BE2C (cell line): ENCODE data around the gene AP3B1.

ENCODE experiments used
- DNase-seq: peaks from one replicate; pipeline ENCODE4 v3.0.0-alpha.2; 2020
- H3K27me3 ChIP-seq: fragments of 250-450 bp; sonication (Bioruptor Pico); 2 replicates; pipeline ENCODE4 v1.5.1; 2020; ENCODE audit warnings: mild to moderate bottlenecking
- H3K36me3 ChIP-seq: fragments of 250-450 bp; sonication (Bioruptor Pico); 2 replicates; pipeline ENCODE4 v1.5.1; 2020; ENCODE audit warnings: mild to moderate bottlenecking
- H3K4me1 ChIP-seq: fragments of 250-450 bp; sonication (Bioruptor Pico); 2 replicates; pipeline ENCODE4 v1.5.1; 2020
- H3K4me3 ChIP-seq: 2 replicates; pipeline ENCODE4 v1.5.1; 2011; ENCODE audit warnings: low read depth, low read length
- H3K9me3 ChIP-seq: fragments of 250-450 bp; sonication (Bioruptor Pico); 2 replicates; pipeline ENCODE4 v1.5.1; 2020
- TF ChIP-seq, protein P1 (sequence below): IDR thresholded peaks from 2 replicates; pipeline ENCODE4 v1.5.1; 2012; ENCODE audit warnings: mild to moderate bottlenecking, low read depth, low read length

AP3B1 gene

DNA sequence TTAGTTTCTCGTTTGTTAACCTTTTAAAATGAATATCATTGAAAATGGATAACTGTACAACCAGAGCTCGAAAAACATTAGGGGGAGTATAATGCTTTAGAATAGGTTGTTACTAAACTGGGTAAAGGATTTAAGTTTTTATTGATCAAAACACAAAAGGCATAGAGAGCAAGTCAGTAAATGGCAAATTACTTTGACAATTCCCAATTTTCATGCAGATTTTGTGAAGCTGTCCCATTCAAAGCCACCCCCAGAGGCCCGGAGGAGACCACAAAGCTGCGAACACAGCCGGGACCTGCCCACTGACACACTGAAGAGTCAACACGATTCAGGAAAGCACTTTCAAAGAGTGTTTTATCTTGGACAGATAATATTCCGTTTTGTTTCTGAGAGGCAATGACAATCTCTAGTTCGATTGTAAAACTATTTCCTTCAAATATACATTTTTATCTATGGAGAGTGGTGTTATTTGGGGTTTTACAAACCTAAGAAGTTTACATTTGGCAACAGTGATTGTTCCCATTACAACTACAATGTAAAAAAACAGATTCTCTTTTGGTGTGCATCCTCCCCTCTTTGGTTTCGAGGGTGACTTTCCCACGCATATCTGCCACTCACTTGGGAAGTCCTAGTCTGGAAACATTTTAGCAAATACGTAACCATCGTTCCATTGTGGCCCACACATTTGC lies 335.7 kb downstream of the AP3B1 start:
- H3K27me3 ChIP-seq = no peaks in the 10 kb centered on the region
- TF ChIP-seq, protein P1, sequence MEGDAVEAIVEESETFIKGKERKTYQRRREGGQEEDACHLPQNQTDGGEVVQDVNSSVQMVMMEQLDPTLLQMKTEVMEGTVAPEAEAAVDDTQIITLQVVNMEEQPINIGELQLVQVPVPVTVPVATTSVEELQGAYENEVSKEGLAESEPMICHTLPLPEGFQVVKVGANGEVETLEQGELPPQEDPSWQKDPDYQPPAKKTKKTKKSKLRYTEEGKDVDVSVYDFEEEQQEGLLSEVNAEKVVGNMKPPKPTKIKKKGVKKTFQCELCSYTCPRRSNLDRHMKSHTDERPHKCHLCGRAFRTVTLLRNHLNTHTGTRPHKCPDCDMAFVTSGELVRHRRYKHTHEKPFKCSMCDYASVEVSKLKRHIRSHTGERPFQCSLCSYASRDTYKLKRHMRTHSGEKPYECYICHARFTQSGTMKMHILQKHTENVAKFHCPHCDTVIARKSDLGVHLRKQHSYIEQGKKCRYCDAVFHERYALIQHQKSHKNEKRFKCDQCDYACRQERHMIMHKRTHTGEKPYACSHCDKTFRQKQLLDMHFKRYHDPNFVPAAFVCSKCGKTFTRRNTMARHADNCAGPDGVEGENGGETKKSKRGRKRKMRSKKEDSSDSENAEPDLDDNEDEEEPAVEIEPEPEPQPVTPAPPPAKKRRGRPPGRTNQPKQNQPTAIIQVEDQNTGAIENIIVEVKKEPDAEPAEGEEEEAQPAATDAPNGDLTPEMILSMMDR = no peak
- H3K4me1 ChIP-seq = no peaks in the 10 kb centered on the region
- H3K4me3 ChIP-seq = no peak overlapping the region
- no peaks in the 10 kb centered on the region for H3K36me3 ChIP-seq
- no peak for DNase-seq
- H3K9me3 ChIP-seq = no peaks in the 10 kb centered on the region

DNA sequence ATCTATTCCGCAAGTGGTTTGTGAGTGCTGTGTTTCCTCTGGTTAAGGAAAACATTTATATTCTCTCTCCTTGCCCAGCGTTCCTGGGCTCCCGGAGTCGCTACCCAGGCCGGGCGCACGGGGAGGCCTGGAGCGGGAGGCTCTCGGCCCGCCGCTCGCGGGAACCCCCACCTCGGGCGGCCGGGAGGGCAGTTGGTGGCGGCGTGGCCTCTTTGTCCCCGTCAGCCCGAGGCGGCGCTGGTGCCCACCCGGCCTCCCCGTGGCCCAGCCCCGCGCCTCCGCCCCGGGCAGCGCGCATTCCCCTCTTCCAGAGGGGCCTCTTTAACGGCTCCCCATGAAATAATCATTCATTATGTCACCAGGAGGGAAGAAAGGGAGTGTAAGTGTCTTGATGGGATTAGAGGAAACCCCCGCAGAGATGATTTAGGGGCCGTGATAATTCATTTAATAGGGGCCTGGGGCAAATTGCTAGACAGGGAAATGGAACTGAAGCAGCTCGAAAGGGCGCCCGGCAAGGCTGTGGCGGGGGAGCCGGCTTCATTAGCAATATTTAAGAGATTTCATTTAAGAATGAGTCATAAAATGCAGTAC lies 336.5 kb downstream of the AP3B1 start:
- Histone ChIP-seq H3K36me3 (no peaks in the 10 kb centered on the region), H3K9me3 (no peaks in the 10 kb centered on the region), H3K27me3 (no peaks in the 10 kb centered on the region), H3K4me1 (no peaks in the 10 kb centered on the region), H3K4me3 (no peak overlapping the region)
- no peak for DNase-seq
- TF ChIP-seq, protein P1 = no peak

DNA sequence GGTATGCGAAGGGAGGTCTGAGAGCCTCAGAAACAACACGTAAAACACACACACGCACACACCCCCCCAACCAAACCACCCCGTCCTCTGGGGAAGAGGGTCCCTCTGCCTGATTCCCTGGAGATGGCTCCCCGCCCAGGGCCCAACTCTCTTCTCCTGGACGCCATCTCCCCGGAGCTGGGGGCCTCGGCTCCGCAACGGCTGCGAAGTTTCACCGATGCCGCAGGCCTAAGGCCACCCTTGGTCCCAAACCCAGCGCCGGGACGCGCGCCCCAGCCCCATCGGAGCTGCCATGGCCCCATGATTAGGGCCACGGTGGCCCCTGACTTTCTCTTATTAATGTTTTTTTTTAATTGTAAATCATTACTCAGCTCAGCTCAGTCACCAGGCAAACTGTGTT lies 337.0 kb downstream of the AP3B1 start:
- H3K27me3 ChIP-seq = no peaks in the 10 kb centered on the region
- no peak for DNase-seq
- H3K9me3 ChIP-seq = no peaks in the 10 kb centered on the region
- TF ChIP-seq, protein P1 = no peak
- H3K4me3 ChIP-seq = no peak overlapping the region
- no peaks in the 10 kb centered on the region for H3K36me3 ChIP-seq
- H3K4me1 ChIP-seq = no peaks in the 10 kb centered on the region

DNA sequence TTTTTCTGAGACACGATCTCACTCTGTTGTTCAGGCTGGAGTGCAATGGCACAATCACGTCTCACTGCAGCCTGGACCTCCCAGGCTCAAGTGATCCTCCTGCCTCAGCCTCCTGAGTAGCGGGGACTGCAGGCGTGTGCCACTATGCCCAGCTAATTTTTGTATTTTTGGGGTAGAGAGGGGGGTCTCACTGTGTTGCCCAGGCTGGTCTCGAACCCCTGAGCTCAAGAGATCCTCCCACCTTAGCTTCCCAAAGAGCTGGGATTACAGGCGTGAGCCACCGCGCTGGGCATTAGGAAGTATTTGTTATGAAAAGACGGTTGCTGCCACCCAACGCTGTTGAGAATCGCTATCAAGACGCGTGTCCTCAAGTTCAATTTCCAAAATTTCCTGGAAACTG lies 337.4 kb downstream of the AP3B1 start:
- Histone ChIP-seq H3K27me3 (no peaks in the 10 kb centered on the region), H3K4me3 (no peak overlapping the region)

DNA sequence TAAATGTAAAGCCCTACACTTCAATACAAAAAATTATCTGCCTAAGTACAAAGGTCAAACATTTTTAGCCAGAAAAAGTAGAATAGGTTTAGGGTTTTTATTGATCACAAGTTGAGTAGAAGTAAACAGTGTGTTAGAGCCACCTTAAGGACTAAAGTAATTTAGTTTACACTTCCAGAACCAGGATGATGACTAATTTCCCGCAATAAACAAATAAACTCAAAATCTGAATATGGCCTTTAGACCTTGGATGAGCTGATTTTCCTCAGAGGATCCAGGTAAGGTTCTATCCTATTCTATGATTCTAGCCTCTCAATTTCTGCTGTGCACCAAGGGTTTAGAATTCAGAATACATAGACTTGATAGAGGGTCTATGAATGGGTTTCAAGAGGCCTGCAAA lies 338.9 kb downstream of the AP3B1 start:
- Histone ChIP-seq H3K9me3 (no peaks in the 10 kb centered on the region), H3K4me1 (peaks cover 7% of the 10 kb centered on the region; the same call in 1 of the 2 replicates), H3K4me3 (no peak overlapping the region), H3K27me3 (no peaks in the 10 kb centered on the region), H3K36me3 (no peaks in the 10 kb centered on the region)
- DNase-seq = no peak
- TF ChIP-seq, protein P1 = no peak

More for the DNA sequence above, 337.4 kb downstream of the AP3B1 start:
- Histone ChIP-seq H3K36me3 (no peaks in the 10 kb centered on the region), H3K9me3 (no peaks in the 10 kb centered on the region), H3K4me1 (peaks cover 3% of the 10 kb centered on the region; the same call in 1 of the 2 replicates)
- TF ChIP-seq, protein P1 = no peak
- DNase-seq = no peak

DNA sequence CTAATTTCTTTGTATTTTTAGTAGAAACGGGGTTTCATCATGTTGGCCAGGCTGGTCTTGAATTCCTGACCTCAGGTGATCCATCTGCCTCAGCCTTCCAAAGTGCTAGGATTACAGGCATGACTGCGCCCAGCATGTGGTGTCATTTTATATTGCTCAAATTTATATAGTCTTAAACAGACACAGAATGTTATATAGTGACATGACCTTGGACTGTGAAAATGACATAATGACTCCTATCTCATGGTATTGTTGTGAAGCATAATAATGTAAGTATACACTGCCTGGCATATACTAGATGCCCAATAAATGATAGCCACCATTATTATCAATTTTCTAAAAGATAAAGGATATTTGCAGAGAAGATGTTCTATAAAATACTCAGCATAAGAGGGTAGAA lies 341.1 kb downstream of the AP3B1 start:
- H3K4me1 ChIP-seq = peaks cover 7% of the 10 kb centered on the region; the same call in 1 of the 2 replicates
- no peaks in the 10 kb centered on the region for H3K9me3 ChIP-seq
- H3K4me3 ChIP-seq = no peak overlapping the region
- no peak for DNase-seq
- H3K36me3 ChIP-seq = no peaks in the 10 kb centered on the region
- H3K27me3 ChIP-seq = no peaks in the 10 kb centered on the region
- TF ChIP-seq, protein P1 = no peak
